Memory B cell (primary cell): ENCODE measurements around the gene ULBP2.
"Not testable (repeated sequence)": the region's sequence is repeated elsewhere in the genome, so short reads cannot be mapped to it uniquely, and the experiment has no call there.

Experiments used
- ATAC-seq: fragments of 150-1000 bp; cut with Tn5 transposase; 2 replicates; pipeline ENCODE4 v1.10.0; 2021; ENCODE audit warnings: low read depth, mild to moderate bottlenecking, moderate library complexity
- DNase-seq, 2 donors: peaks; one replicate each; pipeline ENCODE4 v3.0.0; 2022; ENCODE audit warnings: low spot score in 2 of 2
- H3K27ac Mint-ChIP-seq: one replicate; pipeline ENCODE4 v1.8.0; 2022; ENCODE audit warnings: mild to moderate bottlenecking, moderate library complexity, mixed read lengths
- H3K27me3 Mint-ChIP-seq: one replicate; pipeline ENCODE4 v1.8.0; 2022; ENCODE audit warnings: mixed read lengths
- H3K36me3 Mint-ChIP-seq: one replicate; pipeline ENCODE4 v1.8.0; 2022; ENCODE audit warnings: mild to moderate bottlenecking, mixed read lengths
- H3K4me1 Mint-ChIP-seq: one replicate; pipeline ENCODE4 v1.8.0; 2022; ENCODE audit warnings: mixed read lengths
- H3K4me3 Mint-ChIP-seq: one replicate; pipeline ENCODE4 v1.8.0; 2022; ENCODE audit warnings: mild to moderate bottlenecking, moderate library complexity, mixed read lengths
- H3K9me3 Mint-ChIP-seq: one replicate; pipeline ENCODE4 v1.8.0; 2022; ENCODE audit warnings: mixed read lengths

ULBP2 gene

DNA sequence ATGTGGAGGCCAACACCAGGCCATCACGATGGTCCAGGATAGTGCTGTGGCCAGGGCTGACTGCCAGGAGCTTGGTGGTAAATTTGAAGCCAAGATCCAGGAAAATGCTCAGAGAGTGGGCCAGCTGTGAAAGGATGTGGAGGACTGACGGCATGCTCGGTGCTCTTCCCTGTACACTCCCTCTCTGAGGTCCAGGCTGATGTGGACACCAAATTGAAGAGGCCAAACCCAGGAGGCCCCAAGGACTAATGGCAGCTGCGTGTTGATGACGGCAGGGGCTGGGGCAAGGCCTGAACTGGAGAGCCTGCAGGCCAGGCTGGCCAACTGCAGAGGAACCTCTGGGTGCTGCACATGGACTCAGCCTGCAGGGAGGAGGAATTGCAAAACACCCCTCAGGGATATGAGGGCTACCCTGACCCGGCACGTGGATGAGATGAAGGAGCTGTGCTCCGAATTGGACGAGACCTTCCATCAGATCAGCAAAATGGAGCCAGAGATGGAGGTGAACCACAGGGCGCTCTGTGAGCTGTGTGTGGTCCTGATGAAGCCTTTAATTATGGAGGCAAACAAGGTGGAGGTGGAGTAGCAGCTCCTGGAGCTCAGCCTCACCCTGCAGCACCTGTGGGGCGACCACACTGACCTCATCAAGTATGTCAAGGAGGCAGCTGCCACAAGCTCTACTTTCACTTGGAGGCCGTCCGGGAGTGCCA is 37.0 kb upstream of the ULBP2 start:
- peaks cover 3% of the 10 kb centered on the region for H3K36me3 Mint-ChIP-seq
- no peak overlapping the region for H3K4me3 Mint-ChIP-seq
- peaks cover 10% of the 10 kb centered on the region for H3K9me3 Mint-ChIP-seq
- no peak overlapping the region for H3K27ac Mint-ChIP-seq
- no peaks in the 10 kb centered on the region for H3K4me1 Mint-ChIP-seq
- peaks cover 14% of the 10 kb centered on the region for H3K27me3 Mint-ChIP-seq
- no peak for ATAC-seq
- no peak for DNase-seq

DNA sequence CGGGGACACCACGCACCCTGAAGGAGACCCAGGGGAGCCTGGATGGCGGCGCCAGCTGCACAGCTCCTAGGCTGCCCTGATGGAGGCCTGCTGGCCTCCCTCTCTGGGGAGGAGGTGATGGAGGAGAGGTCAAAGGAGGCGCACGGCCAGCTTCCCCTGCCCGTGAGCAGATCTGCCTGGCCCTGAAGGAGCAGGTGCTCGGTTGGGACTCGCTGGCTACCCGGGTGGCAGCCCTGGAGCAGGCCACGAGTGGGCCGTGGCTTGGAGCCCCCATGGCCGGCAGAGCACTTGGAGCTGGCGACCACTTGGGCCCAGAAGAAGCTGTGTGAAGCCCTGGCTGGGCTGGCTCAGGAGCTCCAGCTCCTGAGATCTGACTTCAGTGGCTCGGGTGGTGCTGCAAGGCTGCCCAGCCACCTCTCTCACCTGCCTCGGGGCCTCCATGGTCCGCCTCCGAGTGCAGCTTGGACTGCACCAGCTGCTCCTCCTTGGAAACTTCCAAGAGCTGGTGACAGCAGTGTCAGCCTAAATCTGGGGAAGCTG is 36.4 kb upstream of the ULBP2 start:
- Mint-ChIP-seq H3K4me3 (no peak overlapping the region), H3K4me1 (no peaks in the 10 kb centered on the region), H3K27ac (no peak overlapping the region), H3K9me3 (peaks cover 10% of the 10 kb centered on the region), H3K27me3 (peaks cover 14% of the 10 kb centered on the region), H3K36me3 (peaks cover 3% of the 10 kb centered on the region)
- ATAC-seq (no peak), DNase-seq (no peak)

DNA sequence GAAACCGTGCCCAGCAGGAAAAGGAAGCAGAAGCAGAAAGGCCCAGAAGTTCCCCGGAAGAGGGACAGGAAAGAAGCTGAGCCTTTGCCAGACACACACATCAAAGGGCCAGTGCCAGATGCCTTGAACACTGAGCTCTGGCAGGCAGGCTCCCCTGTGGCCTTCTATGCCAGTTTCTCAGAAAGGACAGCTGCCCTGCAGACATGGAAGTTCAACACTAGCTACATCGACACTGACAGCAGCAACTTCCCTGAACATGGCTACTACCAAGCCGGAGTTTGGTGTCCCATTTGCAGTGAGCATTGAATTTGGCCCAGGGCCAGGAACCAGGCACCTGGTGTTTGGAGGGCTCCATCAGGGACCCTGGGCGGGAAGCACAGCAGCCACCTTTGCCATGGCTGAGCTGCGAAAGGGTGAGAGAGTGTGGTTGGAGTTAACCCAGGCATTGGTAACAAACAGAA is 35.9 kb upstream of the ULBP2 start:
- Mint-ChIP-seq H3K36me3 (peaks cover 3% of the 10 kb centered on the region), H3K4me3 (no peak overlapping the region), H3K9me3 (peaks cover 10% of the 10 kb centered on the region), H3K27me3 (peaks cover 14% of the 10 kb centered on the region), H3K4me1 (no peaks in the 10 kb centered on the region), H3K27ac (no peak overlapping the region)
- no peak for DNase-seq
- no peak for ATAC-seq

DNA sequence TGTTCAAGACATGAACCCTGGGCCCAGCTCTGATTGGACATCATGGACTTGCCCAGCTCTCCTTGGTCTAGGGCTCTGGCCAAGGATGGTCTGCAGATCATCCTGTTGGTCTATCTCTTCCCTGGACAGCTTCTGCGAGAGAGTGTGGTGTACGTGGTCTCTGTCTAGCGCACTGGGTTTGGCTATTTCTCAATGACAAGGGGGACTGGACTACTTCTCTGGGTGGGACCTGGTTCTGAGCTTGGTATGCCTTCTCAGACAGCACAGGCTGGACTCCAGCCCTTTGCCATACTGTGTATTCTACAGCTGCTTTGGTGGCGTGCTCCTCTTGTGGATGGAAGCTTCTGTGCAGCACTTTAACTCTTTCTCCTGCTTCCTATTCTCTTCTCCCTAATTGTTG is 35.4 kb upstream of the ULBP2 start:
- Mint-ChIP-seq H3K9me3 (peaks cover 10% of the 10 kb centered on the region), H3K4me1 (no peaks in the 10 kb centered on the region), H3K4me3 (no peak overlapping the region), H3K36me3 (peaks cover 3% of the 10 kb centered on the region), H3K27me3 (peaks cover 14% of the 10 kb centered on the region), H3K27ac (no peak overlapping the region)
- ATAC-seq (no peak), DNase-seq (no peak)

DNA sequence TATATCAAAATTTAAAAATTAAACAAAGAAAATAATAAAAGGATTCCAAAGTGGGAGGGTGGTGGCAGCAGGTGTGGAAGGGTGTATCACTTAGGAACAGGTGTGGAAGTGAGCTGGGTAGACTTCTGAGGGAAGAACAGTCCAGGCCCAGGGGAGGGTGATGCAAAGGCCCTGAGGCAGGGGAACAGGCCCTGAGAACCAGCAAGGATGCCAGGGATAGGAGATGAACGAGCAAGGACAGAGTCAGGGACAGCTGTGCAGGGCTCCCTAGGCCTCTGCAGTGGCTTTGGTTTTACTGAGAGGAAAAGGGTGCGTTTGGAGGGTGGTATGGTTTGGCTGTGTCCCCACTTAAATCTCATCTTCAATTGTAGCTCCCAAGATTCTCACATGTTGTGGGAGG is 34.5 kb upstream of the ULBP2 start:
- ATAC-seq (no peak), DNase-seq (no peak)
- Mint-ChIP-seq H3K4me1 (no peaks in the 10 kb centered on the region), H3K9me3 (peaks cover 10% of the 10 kb centered on the region), H3K36me3 (peaks cover 3% of the 10 kb centered on the region), H3K4me3 (no peak overlapping the region), H3K27me3 (peaks cover 14% of the 10 kb centered on the region), H3K27ac (no peak overlapping the region)

DNA sequence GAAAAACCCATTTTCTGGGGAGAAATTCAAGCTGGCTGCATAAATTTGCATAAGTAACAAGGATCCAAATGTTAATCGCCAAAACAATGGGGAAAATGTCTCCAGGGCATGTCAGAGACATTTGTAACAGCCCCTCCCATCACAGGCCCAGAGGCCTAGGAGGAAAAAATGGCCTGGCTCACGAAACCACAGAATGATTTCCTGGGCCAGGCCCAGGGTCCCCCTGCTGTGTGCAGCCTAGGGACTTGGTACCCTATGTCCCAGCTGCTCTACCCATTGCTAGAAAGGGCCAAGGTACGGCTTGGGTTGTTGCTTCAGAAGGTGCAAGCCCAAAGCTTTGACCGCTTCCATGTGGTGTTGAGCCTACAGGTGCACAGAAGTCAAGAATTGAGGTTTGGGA is 33.3 kb upstream of the ULBP2 start:
- not testable (repeated sequence) for H3K9me3 Mint-ChIP-seq, H3K4me1 Mint-ChIP-seq, H3K27ac Mint-ChIP-seq, ATAC-seq, DNase-seq, H3K4me3 Mint-ChIP-seq, H3K36me3 Mint-ChIP-seq
- H3K27me3 Mint-ChIP-seq, result peaks cover 16% of the 10 kb centered on the region

DNA sequence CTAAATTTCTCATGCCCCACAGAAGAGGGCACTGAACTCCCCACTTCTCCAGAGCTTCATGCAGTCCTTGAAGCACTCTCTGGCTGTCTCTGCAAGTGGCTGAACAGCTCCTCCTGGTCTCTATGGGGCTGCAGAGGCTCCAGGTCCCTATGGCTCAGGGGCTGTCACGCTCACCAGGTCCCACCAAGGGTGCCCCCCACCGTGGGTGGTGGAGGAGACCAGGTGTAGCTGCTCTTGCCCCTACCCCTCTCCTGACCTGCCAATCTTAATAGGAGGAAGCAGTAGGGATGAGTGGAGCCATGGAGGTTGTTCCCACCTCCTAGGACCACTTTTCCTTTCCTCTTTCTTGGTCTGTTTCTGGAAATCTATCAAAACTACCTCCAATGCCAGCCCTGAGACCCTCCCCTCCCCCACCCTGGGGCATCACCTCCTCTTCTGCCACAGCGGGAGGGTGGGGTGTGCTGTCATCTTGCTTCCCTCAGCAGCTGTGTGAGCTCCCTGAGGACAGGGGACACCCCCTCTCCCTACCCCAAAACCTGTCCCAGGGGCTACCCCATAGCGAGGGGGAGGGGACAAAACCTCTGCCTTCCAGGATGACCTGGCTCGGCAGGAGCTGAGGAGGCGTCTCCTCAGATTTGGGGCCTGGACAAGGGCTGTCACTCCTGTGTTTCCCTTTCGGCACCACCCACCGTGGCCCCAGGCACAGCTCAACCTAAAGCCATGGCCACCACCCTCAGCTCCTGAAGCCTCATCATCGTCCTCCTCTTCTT is 31.9 kb upstream of the ULBP2 start:
- Mint-ChIP-seq H3K9me3 (peaks cover 10% of the 10 kb centered on the region), H3K27me3 (peaks cover 16% of the 10 kb centered on the region), H3K27ac (no peak overlapping the region), H3K36me3 (peaks cover 3% of the 10 kb centered on the region), H3K4me1 (no peaks in the 10 kb centered on the region), H3K4me3 (no peak overlapping the region)
- DNase-seq, result no peak
- ATAC-seq, result no peak

DNA sequence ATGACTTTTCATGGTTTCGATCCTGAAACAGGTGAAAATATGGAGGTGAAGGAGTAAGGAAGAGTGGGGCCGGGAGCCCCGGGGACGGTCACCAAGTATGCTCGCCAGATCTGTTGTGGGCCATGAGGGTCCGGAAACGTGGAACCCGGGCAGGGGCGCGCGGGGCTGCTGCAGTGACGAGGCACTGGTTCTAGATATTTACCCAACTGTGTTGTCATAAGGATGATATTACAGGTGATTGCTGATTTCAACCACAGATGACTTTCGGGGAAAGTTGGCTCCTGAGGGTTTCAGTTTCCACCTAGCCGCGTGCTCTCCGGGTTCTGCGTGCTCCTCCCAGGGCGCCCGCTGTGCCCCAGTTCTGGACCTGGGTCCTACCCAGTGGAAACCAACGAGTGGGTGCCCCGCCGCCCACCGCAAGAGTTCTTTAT is 31.1 kb upstream of the ULBP2 start:
- H3K27me3 Mint-ChIP-seq, result peaks cover 12% of the 10 kb centered on the region
- H3K9me3 Mint-ChIP-seq, result peaks cover 10% of the 10 kb centered on the region
- no peak overlapping the region for H3K27ac Mint-ChIP-seq
- no peaks in the 10 kb centered on the region for H3K4me1 Mint-ChIP-seq
- ATAC-seq (no peak), DNase-seq (no peak)
- no peak overlapping the region for H3K4me3 Mint-ChIP-seq
- peaks cover 3% of the 10 kb centered on the region for H3K36me3 Mint-ChIP-seq

DNA sequence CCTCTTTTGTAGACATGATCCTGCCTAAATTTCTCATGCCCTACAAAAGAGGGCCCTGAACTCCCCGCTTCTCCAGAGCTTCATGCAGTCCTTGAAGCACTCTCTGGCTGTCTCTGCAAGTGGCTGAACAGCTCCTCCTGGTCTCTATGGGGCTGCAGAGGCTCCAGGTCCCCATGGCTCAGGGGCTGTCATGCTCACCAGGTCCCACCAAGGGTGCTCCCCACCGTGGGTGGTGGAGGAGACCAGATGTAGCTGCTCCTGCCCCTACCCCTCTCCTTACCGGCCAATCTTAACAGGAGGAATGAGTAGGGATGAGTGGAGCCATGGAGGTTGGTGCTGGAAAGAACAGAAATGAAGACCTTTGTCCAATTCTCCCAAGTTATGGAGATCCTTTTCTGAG is 29.1 kb upstream of the ULBP2 start:
- not testable (repeated sequence) for H3K4me1 Mint-ChIP-seq, H3K27ac Mint-ChIP-seq, ATAC-seq, H3K4me3 Mint-ChIP-seq, DNase-seq, H3K36me3 Mint-ChIP-seq, H3K9me3 Mint-ChIP-seq
- H3K27me3 Mint-ChIP-seq, result peaks cover 10% of the 10 kb centered on the region

DNA sequence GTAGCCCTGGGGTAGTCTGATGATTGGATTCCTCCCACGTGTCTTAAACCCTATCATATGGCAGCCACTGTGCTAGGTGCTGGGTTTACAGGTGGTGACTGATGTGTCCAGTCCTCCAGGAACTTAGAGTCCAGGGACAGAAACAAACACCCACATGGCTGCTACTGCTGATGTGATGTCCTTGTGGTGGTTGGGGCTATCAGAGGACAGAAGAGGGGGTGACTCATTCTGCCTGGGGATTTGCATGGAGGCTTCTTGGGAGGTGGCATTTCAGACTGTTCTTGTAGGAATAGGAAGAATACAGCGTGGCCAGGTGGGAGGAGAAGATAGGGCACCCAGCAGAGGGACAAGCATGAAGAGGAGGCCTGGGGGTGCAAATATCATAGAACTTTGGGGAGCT is 28.7 kb upstream of the ULBP2 start:
- H3K4me3 Mint-ChIP-seq, result no peak overlapping the region
- DNase-seq, result no peak
- ATAC-seq, result no peak
- H3K27me3 Mint-ChIP-seq, result peaks cover 10% of the 10 kb centered on the region
- peaks cover 3% of the 10 kb centered on the region for H3K9me3 Mint-ChIP-seq
- no peaks in the 10 kb centered on the region for H3K4me1 Mint-ChIP-seq
- H3K36me3 Mint-ChIP-seq, result peaks cover under 1% of the 10 kb centered on the region
- H3K27ac Mint-ChIP-seq, result no peak overlapping the region

DNA sequence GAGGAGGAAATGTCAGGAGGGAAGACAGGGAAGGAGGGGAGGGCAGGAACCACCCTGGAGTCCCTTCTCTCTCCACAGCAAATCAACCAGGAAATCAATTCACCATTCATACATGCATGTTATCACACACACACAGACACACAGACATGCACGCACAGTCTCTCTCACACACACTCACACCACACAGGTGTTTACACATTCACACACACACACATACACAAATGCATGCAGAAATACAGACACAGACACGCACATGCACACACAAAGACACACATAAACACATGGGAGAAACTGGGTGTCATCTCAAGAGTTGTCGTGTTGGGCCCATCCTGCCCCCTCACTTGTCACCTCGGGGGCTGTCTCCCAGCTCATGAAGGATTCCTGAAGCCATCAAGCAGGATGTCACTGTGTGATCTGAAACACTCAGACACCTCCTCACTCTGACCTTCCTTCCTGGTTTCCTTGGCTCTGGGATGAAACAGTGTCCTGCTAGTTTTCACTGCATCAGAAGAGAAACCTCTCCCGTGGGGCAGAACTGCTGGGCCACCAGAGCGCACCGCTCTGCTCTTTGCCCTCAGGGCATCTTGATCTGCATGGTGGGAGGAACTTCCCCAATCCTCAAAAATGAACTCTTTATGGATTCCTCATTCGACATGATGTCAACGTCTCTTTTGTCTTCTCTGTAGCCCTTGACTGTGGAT is 28.1 kb upstream of the ULBP2 start:
- Mint-ChIP-seq H3K9me3 (peaks cover 2% of the 10 kb centered on the region), H3K27me3 (peaks cover 11% of the 10 kb centered on the region)
- ATAC-seq, result no peak

DNA sequence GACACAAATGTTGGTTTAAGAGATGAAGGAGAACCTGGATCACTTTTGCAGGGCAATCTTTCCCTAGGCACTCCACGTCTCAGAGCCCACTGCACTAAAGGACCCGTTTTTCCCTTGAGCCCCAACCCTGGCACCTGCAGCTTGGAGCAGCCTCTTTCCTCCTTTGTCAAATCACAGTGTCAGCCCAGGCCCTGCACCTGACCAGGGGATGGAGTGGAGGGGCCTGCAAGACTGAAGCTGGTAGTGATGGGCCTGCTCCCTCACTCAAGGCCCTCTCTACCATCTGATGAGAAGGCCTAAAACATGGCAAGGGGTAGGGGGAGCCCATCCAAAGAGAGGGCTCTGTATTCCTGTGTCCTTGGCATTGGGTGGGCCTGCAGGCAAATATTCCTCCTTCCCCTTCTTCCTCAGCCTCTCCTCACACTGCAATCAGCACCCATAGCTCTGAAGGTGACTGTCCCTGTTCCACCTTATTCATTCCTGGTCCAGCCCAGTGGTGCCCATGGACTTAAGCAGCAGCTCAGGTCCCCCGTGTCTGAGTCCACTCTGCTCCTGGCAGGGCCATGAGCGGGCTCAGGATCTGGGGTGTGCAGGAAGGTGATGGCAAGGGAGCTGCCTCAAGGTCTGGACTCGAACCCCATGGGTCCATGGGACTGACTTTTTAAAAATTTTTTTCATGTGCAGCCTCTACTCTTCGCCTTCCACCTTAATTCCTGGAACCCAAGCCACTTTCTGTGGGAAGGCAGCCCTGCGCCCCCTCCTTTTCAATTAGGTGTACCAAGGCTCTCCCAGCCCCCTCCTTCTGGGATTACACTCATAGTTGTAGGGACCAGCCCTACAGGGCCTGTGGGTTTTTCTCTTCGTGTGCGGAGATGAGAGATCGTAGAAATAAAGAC is 25.6 kb upstream of the ULBP2 start:
- Mint-ChIP-seq H3K36me3 (no peaks in the 10 kb centered on the region), H3K4me3 (no peak overlapping the region), H3K27me3 (peaks cover 21% of the 10 kb centered on the region), H3K4me1 (no peaks in the 10 kb centered on the region), H3K27ac (no peak overlapping the region), H3K9me3 (no peaks in the 10 kb centered on the region)
- ATAC-seq, result no peak
- no peak for DNase-seq

More for the DNA sequence above, 28.1 kb upstream of the ULBP2 start:
- Mint-ChIP-seq H3K4me3 (no peak overlapping the region), H3K4me1 (no peaks in the 10 kb centered on the region), H3K27ac (no peak overlapping the region), H3K36me3 (no peaks in the 10 kb centered on the region)
- no peak for DNase-seq

DNA sequence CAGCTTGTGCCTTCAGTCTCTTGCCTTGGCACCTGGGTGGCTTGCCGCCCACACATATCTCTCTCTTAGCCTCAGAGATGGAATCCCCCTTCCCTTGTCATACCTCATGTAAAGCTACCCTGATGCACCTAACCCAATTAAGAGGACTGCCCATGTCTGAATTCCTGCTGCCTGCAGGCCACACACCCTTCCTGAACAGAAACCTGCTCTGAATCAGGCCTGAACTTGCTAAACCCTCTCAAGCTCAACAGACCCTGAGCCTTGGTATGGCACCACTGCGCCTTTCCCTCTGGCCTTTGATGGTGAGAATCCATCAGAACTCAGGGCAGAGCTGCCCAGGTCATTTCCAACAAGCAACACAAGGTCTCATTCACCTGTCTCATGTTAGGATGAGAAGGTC is 24.1 kb upstream of the ULBP2 start:
- ATAC-seq, result peak; percentile 21
- Mint-ChIP-seq H3K9me3 (no peaks in the 10 kb centered on the region), H3K36me3 (no peaks in the 10 kb centered on the region), H3K4me3 (no peak overlapping the region), H3K27me3 (peaks cover 29% of the 10 kb centered on the region), H3K4me1 (peaks cover 6% of the 10 kb centered on the region), H3K27ac (no peak overlapping the region)
- DNase-seq, result no peak
